Esophagus muscularis mucosa (tissue), 4 donors: ENCODE measurements around the gene TBC1D9. TPM values are rescaled to one million over a fixed set of nuclear protein-coding genes. Genes with fewer than 3 reads are reported as not detected.

Experiments
- DNase-seq: peaks from one replicate; pipeline ENCODE4 v3.0.0-alpha.2; 2017; ENCODE audit errors: extremely low spot score
- H3K27ac ChIP-seq, 4 donors: fragments of 200-600 bp; sonication (generic); replicated peaks in 1 of 4; 1 replicate in 3 of 4; 2 replicates in 1 of 4; pipeline ENCODE4 v1.5.1; 2016 to 2019; ENCODE audit warnings: mild to moderate bottlenecking in 1 of 4
- H3K27me3 ChIP-seq, 4 donors: fragments of 200-600 bp; sonication (generic); one replicate each; pipeline versions ENCODE4 v1.5.1 to v1.6.0; 2016 to 2019
- H3K36me3 ChIP-seq, 4 donors: fragments of 200-600 bp; sonication (generic); one replicate each; pipeline ENCODE4 v1.5.1; 2016 to 2019
- H3K4me1 ChIP-seq, 4 donors: fragments of 200-600 bp; sonication (generic); one replicate each; pipeline ENCODE4 v1.5.1; 2016 to 2019
- H3K4me3 ChIP-seq, 4 donors: fragments of 200-600 bp; sonication (generic); 1 replicate in 2 of 4; 2 replicates in 2 of 4; pipeline ENCODE4 v1.5.1; 2016 to 2019; ENCODE audit warnings: mild to moderate bottlenecking in 4 of 4, moderate library complexity in 1 of 4
- H3K9me3 ChIP-seq, 4 donors: fragments of 200-600 bp; sonication (generic); 1 replicate in 3 of 4; 2 replicates in 1 of 4; pipeline ENCODE4 v1.5.1; 2016 to 2019
- EP300 ChIP-seq: sonication (generic); formaldehyde crosslinking; IDR thresholded peaks from one replicate; pipeline ENCODE4 v1.6.1; 2017; ENCODE audit warnings: antibody characterized with exemption
- POLR2A ChIP-seq: fragments of 450-650 bp; IDR thresholded peaks from one replicate; pipeline ENCODE4 v1.6.1; 2017; ENCODE audit warnings: antibody characterized with exemption, moderate library complexity, mild to moderate bottlenecking, low read depth
- POLR2AphosphoS5 ChIP-seq, 2 donors: sonication (generic); formaldehyde crosslinking; IDR thresholded peaks; one replicate each; pipeline ENCODE4 v1.6.1; 2017; ENCODE audit warnings: antibody characterized with exemption in 2 of 2
- WGBS: methylation state at CpG from one replicate; pipeline ENCODE4 v1.1.5; 2018; 5-methylcytosine and 5-hydroxymethylcytosine counted together
- intact Hi-C: fragments of 100-400 bp; cut with DNase I; formaldehyde crosslinking; loops from one replicate; pipeline ENCODE4 v1.15.1; 2023
- total RNA-seq, 4 donors: library from RNA; depleted of rRNA; stranded (reverse); fragments of >200 nt; gene quantifications; one replicate each; pipeline versions ENCODE4 v1.1.0 to v1.2.1, GENCODE V29; 2016
- TF ChIP-seq, protein P1 (sequence below), 3 experiments: fragments of 200-600 bp in 2 of 3; fragments of 450-650 bp in 1 of 3; sonication (generic) in 2 of 3; IDR thresholded peaks; one replicate each; pipeline ENCODE4 v1.5.1; 2017 to 2019; ENCODE audit warnings: antibody characterized with exemption in 3 of 3, mild to moderate bottlenecking in 2 of 3, moderate library complexity in 1 of 3

TBC1D9 gene
- total RNA-seq, 4 donors from 2014 or later: 15.4 to 23.8 (median 21.3) TPM

- H3K36me3 ChIP-seq: peaks cover 7 to 67% (median 40%) of the 10 kb centered on the region in 4 donors
- peak; percentile 37 for DNase-seq
- 89% methylated on average over 2 of the region's 2 CpGs for WGBS
- H3K9me3 ChIP-seq: no peaks in the 10 kb centered on the region
- H3K4me1 ChIP-seq: peaks cover 0 to 4% (median under 1%) of the 10 kb centered on the region in 4 donors
- no peak overlapping the region for H3K4me3 ChIP-seq
- no peaks in the 10 kb centered on the region for H3K27me3 ChIP-seq
- no peak for TF ChIP-seq POLR2AphosphoS5 (IDR thresholded peaks at IDR 0.05)
- no peak for TF ChIP-seq EP300
- no peak for TF ChIP-seq POLR2A
- TF ChIP-seq, protein P1, sequence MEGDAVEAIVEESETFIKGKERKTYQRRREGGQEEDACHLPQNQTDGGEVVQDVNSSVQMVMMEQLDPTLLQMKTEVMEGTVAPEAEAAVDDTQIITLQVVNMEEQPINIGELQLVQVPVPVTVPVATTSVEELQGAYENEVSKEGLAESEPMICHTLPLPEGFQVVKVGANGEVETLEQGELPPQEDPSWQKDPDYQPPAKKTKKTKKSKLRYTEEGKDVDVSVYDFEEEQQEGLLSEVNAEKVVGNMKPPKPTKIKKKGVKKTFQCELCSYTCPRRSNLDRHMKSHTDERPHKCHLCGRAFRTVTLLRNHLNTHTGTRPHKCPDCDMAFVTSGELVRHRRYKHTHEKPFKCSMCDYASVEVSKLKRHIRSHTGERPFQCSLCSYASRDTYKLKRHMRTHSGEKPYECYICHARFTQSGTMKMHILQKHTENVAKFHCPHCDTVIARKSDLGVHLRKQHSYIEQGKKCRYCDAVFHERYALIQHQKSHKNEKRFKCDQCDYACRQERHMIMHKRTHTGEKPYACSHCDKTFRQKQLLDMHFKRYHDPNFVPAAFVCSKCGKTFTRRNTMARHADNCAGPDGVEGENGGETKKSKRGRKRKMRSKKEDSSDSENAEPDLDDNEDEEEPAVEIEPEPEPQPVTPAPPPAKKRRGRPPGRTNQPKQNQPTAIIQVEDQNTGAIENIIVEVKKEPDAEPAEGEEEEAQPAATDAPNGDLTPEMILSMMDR (IDR thresholded peaks at IDR 0.05): no peak
- no peak overlapping the region for H3K27ac ChIP-seq
- intact Hi-C loops: no loop called here
Observed at GRCh38 chr4:140648716-140649308, 107.4 kb downstream of the TBC1D9 start.

DNA sequence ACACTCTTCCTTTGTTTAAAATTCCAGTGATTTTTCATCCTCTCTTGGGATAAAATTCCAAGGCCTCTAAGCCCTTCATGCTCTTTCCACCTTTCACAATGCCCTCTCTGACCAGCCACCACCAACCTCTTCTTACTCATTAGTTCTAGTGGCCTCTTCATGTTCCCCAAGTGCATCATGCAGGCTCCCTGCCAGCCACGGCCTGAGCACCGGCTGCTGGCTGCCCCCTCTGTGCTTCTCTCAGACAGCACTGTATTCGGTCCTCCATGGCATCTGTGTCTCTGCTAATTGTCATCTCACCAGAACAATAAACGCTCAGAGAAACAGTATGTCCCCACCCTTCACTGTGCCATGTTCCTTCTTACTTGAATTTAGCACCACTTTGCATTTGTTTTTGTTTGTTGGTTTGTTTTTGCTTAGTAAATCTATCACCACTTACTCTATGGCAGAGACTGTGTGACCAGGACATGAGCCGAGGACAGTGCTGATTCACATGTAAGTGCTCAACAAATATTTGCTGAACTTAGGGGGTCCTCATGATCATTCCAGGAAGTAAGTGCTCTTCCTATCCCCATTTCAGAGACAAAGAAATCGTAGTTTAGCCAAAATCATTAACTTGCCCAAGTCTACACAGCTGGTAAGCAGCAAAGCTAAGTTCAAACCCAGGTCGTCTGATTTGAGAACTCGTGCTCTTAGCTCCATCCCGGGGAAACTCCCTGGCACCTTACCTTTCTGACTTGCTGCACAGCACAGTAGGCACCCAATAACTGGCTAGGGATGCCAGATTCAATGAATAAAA lies 110.4 kb downstream of the TBC1D9 start:
- H3K36me3 ChIP-seq: peaks cover 8 to 57% (median 40%) of the 10 kb centered on the region in 4 donors
- intact Hi-C loops: no loop called here

DNA sequence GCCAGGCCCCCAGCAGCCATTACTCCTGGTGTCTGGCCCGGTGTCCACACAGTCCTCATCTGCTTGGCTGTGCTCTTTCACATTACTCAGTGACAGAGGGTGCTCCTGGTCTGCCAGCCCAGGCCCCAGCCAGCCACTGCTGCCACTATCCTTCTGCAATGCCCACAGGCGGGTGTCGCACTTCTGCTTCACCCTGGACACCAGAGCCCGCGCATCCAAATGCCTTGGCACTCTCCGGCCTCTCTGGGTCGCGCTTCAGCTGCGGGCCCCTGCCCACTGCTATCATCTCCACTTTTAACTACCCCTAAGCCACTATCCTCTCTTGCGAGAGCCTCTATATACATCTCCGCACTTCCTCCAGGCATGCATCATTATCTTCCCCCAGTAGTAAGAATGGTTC lies 111.0 kb downstream of the TBC1D9 start:
- Histone ChIP-seq H3K36me3 (peaks cover 8 to 54% (median 37%) of the 10 kb centered on the region in 4 donors), H3K27ac (no peak overlapping the region), H3K27me3 (no peaks in the 10 kb centered on the region), H3K4me3 (no peak overlapping the region), H3K9me3 (no peaks in the 10 kb centered on the region), H3K4me1 (peaks cover 0 to 4% (median 0%) of the 10 kb centered on the region in 4 donors)
- TF ChIP-seq EP300 (no peak), POLR2AphosphoS5 (IDR thresholded peaks at IDR 0.05) (no peak), POLR2A (no peak)
- TF ChIP-seq, protein P1 (IDR thresholded peaks at IDR 0.05): no peak
- intact Hi-C loops: no loop called here
- DNase-seq: no peak
- 95% methylated on average over 10 of the region's 11 CpGs for WGBS

More for the DNA sequence above, 110.4 kb downstream of the TBC1D9 start:
- 81% methylated on average over 9 of the region's 9 CpGs for WGBS
- no peak overlapping the region for H3K27ac ChIP-seq
- peaks cover 0 to 4% (median 0%) of the 10 kb centered on the region in 4 donors for H3K4me1 ChIP-seq
- DNase-seq: peak; percentile 78
- no peak overlapping the region for H3K4me3 ChIP-seq
- H3K9me3 ChIP-seq: no peaks in the 10 kb centered on the region
- H3K27me3 ChIP-seq: no peaks in the 10 kb centered on the region
- no peak for TF ChIP-seq POLR2A
- TF ChIP-seq POLR2AphosphoS5 (IDR thresholded peaks at IDR 0.05): no peak
- TF ChIP-seq EP300: no peak
- TF ChIP-seq, protein P1 (IDR thresholded peaks at IDR 0.05): no peak

GRCh38 chr4:140644470-140645185 lies 111.6 kb downstream of the TBC1D9 start:
- no peak overlapping the region for H3K4me3 ChIP-seq
- no peaks in the 10 kb centered on the region for H3K27me3 ChIP-seq
- no peak for DNase-seq
- H3K27ac ChIP-seq: no peak overlapping the region
- TF ChIP-seq, protein P1 (IDR thresholded peaks at IDR 0.05): no peak
- WGBS: 98% methylated on average over 8 of the region's 25 CpGs
- H3K36me3 ChIP-seq: peaks cover 8 to 53% (median 37%) of the 10 kb centered on the region in 4 donors
- intact Hi-C loops: no loop called here
- no peaks in the 10 kb centered on the region for H3K9me3 ChIP-seq
- H3K4me1 ChIP-seq: peaks cover 0 to 4% (median 0%) of the 10 kb centered on the region in 4 donors
